NCI-H1417 (cell line): ENCODE measurements around the gene KRTAP5-5.

Experiments
- DNase-seq, 3 experiments: peaks; one replicate each; lab custom pipeline; 2025; lab: John Stamatoyannopoulos, UW

Gene KRTAP5-5

GRCh38 chr11:1676229-1676740 lies 46.7 kb downstream of the KRTAP5-5 start:
- no peak for DNase-seq

- DNase-seq, result no peak
Measured at GRCh38 chr11:1679881-1680280, 50.3 kb downstream of the KRTAP5-5 start.
